ENCODE data around the gene ADAM12.

Gene ADAM12

DNA sequence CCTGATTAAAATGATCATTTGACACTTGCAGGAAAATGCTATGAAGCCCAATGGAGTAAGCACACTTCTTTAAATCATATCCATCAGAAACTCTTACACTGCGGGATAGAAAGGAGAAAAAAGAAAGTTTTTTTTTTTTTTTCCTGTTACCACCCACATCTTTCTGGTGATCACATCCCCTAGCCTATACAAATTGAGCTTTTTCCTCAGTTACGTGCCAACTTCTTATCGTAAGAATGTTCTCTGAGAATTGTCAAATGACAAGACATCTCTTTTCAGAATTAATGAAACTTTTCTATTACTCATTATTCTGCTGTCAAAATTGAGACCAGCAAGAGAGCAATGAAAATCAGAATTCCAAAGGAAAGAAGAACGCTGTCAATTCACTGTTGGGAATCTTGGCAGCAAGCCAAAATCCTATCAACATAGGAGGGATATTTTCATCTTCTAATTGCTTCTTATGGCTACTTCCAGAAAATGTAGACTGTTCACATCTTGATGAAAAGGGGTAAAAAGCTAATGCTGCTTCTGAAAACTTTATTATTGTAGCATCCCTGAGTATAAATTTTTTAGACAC, 179.5 kb downstream of the ADAM12 start (continued):
- TF ChIP-seq BCL6B (tag by site-specific recombination; IDR thresholded peaks at IDR 0.05) (0 out of 2 replicates have a peak, but pooled peaks have one; percentile 17), ZNF214 (tag by site-specific recombination; IDR thresholded peaks at IDR 0.05; ENCODE audit: borderline replicate concordance) (peak; percentile 73; the same call in 1 of the 2 replicates), ZNF677 (tag by site-specific recombination; IDR thresholded peaks at IDR 0.05) (peak; percentile 51; the same call in 1 of the 2 replicates), GFI1B (tag by site-specific recombination; IDR thresholded peaks at IDR 0.05) (no peak), KLF10 (tag by site-specific recombination; IDR thresholded peaks at IDR 0.05) (peak; percentile 86), ZNF626 (tag by site-specific recombination; IDR thresholded peaks at IDR 0.05) (peak; percentile 90; the same call in 1 of the 2 replicates), ZNF660 (tag by site-specific recombination; IDR thresholded peaks at IDR 0.05) (peak; percentile 83), KLF16 (tag by site-specific recombination; IDR thresholded peaks at IDR 0.05) (no peak), ZNF830 (tag by site-specific recombination; IDR thresholded peaks at IDR 0.05; ENCODE audit: low read depth) (peak; percentile 92), GLI2 (tag by site-specific recombination; IDR thresholded peaks at IDR 0.05; ENCODE audit: borderline replicate concordance, low read depth) (no peak; the same call in 1 of the 2 replicates), ZNF280D (tag by site-specific recombination; IDR thresholded peaks at IDR 0.05) (no peak), ZNF544 (tag by site-specific recombination; IDR thresholded peaks at IDR 0.05) (peak; percentile 83), SCRT2 (tag by site-specific recombination; IDR thresholded peaks at IDR 0.05) (no peak), ZNF132 (tag by site-specific recombination; IDR thresholded peaks at IDR 0.05; ENCODE audit: borderline replicate concordance) (peak; percentile 84; the same call in 1 of the 2 replicates), ZNF157 (tag by site-specific recombination; IDR thresholded peaks at IDR 0.05) (no peak), OSR2 (tag by site-specific recombination; IDR thresholded peaks at IDR 0.05) (no peak), PRDM6 (tag by site-specific recombination; IDR thresholded peaks at IDR 0.05) (peak; percentile 59), ZNF433 (tag by site-specific recombination; IDR thresholded peaks at IDR 0.05; ENCODE audit: low read depth) (no peak), ZNF529 (tag by site-specific recombination; IDR thresholded peaks at IDR 0.05; ENCODE audit: insufficient replicate concordance) (peak; percentile 48), ZNF510 (tag by site-specific recombination; IDR thresholded peaks at IDR 0.05; ENCODE audit: insufficient replicate concordance) (peak; percentile 42), ZNF350 (tag by site-specific recombination; IDR thresholded peaks at IDR 0.05) (peak; percentile 77; the same call in 1 of the 2 replicates), HOXD13 (CRISPR knock-in tag; IDR thresholded peaks at IDR 0.05; ENCODE audit: borderline replicate concordance) (no peak), ZNF837 (tag by site-specific recombination; IDR thresholded peaks at IDR 0.05) (no peak), ZNF112 (tag by site-specific recombination; IDR thresholded peaks at IDR 0.05) (peak; percentile 64; the same call in 1 of the 2 replicates)
- TF ChIP-seq, protein P1, sequence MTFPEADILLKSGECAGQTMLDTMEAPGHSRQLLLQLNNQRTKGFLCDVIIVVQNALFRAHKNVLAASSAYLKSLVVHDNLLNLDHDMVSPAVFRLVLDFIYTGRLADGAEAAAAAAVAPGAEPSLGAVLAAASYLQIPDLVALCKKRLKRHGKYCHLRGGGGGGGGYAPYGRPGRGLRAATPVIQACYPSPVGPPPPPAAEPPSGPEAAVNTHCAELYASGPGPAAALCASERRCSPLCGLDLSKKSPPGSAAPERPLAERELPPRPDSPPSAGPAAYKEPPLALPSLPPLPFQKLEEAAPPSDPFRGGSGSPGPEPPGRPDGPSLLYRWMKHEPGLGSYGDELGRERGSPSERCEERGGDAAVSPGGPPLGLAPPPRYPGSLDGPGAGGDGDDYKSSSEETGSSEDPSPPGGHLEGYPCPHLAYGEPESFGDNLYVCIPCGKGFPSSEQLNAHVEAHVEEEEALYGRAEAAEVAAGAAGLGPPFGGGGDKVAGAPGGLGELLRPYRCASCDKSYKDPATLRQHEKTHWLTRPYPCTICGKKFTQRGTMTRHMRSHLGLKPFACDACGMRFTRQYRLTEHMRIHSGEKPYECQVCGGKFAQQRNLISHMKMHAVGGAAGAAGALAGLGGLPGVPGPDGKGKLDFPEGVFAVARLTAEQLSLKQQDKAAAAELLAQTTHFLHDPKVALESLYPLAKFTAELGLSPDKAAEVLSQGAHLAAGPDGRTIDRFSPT (tag by site-specific recombination; IDR thresholded peaks at IDR 0.05): no peak
- TF ChIP-seq, protein P2, sequence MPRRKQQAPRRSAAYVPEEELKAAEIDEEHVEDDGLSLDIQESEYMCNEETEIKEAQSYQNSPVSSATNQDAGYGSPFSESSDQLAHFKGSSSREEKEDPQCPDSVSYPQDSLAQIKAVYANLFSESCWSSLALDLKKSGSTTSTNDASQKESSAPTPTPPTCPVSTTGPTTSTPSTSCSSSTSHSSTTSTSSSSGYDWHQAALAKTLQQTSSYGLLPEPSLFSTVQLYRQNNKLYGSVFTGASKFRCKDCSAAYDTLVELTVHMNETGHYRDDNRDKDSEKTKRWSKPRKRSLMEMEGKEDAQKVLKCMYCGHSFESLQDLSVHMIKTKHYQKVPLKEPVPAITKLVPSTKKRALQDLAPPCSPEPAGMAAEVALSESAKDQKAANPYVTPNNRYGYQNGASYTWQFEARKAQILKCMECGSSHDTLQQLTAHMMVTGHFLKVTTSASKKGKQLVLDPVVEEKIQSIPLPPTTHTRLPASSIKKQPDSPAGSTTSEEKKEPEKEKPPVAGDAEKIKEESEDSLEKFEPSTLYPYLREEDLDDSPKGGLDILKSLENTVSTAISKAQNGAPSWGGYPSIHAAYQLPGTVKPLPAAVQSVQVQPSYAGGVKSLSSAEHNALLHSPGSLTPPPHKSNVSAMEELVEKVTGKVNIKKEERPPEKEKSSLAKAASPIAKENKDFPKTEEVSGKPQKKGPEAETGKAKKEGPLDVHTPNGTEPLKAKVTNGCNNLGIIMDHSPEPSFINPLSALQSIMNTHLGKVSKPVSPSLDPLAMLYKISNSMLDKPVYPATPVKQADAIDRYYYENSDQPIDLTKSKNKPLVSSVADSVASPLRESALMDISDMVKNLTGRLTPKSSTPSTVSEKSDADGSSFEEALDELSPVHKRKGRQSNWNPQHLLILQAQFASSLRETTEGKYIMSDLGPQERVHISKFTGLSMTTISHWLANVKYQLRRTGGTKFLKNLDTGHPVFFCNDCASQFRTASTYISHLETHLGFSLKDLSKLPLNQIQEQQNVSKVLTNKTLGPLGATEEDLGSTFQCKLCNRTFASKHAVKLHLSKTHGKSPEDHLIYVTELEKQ (tag by site-specific recombination; IDR thresholded peaks at IDR 0.05; ENCODE audit: borderline replicate concordance): no peak
